GM12872 (cell line): ENCODE data around the gene STX11.

Experiments used
- TF ChIP-seq, protein P1 (sequence below): IDR thresholded peaks from 3 replicates; pipeline ENCODE4 v1.5.1; 2011; ENCODE audit warnings: low read depth, mild to moderate bottlenecking, low read length, moderate library complexity; ENCODE audit not compliant: insufficient read depth

Gene STX11

DNA sequence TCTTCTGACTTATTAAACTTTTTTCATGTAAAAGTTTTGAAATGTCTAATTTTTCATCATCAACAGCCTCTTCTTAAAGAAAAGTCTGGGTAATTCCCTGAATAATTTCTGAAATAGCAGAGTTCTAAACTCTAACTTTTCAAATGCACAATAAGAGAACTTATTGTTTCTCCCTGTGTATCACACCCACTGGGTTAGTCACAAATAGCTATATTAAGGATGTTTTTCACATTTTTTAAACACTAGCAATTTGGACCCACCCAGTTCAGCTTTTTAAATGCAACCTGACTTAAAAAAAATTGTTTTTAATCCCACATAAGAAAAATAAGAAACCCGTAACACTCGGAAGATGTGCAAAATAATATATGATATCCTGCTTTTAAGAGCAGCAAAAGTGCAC, 73.4 kb downstream of the STX11 start:
- TF ChIP-seq, protein P1, sequence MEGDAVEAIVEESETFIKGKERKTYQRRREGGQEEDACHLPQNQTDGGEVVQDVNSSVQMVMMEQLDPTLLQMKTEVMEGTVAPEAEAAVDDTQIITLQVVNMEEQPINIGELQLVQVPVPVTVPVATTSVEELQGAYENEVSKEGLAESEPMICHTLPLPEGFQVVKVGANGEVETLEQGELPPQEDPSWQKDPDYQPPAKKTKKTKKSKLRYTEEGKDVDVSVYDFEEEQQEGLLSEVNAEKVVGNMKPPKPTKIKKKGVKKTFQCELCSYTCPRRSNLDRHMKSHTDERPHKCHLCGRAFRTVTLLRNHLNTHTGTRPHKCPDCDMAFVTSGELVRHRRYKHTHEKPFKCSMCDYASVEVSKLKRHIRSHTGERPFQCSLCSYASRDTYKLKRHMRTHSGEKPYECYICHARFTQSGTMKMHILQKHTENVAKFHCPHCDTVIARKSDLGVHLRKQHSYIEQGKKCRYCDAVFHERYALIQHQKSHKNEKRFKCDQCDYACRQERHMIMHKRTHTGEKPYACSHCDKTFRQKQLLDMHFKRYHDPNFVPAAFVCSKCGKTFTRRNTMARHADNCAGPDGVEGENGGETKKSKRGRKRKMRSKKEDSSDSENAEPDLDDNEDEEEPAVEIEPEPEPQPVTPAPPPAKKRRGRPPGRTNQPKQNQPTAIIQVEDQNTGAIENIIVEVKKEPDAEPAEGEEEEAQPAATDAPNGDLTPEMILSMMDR = no peak

DNA sequence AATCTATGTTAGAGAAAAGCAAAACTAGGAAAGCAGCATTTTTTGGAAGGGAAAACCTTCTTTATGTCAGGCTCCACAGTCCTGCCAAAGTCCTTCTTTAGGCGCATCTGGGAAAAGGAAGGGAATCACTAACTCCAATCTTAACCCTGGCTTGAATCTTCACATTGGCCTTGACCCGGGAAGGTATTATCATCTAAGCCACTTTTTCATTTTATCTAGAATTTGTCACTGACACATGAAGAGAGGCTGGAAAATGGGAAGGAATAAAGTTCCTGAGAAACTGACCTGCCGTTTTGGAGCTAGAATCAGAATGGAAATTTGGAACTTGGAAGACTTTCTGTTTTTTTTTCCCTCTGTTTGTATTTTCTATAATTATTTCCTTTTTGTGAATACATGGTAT, 81.4 kb downstream of the STX11 start:
- TF ChIP-seq, protein P1 = no peak

DNA sequence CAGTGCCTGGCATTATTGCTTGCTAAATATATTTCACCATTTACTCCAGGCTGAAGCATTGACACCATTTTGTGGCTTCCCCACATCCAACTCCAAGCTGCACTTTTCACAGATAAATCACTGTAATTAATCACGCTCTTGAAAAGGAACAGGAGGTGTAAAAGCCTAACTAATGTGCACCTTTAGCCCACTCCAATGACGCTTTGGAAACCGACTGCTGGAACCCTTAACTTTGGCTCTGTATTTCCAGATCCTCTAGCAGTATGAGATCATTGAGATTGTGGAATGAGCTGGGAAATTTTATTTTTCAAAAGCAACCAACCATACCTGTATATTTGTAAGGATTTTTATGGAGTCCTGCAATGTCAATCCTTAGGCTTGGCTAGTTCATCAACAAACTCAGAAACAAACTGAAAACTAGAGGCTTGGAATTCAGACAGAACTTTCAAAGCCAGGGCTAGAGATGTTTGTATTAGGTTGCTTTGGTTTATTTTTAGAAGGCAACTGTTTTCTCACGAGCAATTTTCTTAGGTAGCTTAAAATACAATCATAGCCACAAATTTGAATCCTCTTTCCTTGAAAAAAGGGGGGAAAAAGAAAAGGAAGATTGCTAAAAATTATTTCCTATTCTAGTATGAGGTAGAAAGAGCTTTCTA, 82.0 kb downstream of the STX11 start:
- TF ChIP-seq, protein P1 = no peak

DNA sequence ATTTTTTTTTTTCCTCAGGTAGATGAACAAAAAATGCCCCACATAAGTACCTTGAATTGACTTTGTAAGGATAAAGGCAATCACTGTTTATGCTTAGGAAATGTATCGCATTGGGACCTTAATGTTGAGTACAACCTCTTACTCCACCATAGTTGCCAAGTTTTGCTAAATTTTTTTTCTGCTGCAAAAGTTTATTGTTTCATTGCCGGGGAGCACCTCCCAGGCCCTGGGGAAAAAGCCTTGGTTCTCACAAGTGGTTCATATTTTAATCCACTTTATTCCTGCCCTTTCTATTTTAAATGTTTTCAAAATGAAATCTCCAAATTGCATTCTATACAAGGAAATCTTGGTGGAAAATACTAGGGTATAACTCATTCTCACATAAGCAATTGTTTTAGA, 82.5 kb downstream of the STX11 start:
- TF ChIP-seq, protein P1 = no peak

DNA sequence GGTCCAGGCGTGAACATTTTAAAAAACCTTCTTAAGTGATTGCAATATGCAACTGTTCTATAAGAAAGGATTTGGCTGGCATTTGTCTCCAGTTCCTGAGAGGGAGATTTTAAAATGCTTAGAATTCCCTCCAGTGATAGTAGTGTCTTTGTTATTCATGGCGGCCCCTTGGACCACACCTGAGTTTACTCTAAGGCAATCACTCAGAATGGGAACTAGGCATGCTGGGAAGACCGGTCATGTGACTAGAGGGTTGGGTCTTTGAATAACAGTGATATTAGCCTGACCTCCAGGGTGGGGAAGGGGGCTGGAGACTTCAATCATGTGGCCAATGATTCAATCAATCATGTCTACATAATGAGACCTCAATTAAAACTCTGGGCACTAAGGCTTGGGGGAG, 84.1 kb downstream of the STX11 start:
- TF ChIP-seq, protein P1 = no peak

DNA sequence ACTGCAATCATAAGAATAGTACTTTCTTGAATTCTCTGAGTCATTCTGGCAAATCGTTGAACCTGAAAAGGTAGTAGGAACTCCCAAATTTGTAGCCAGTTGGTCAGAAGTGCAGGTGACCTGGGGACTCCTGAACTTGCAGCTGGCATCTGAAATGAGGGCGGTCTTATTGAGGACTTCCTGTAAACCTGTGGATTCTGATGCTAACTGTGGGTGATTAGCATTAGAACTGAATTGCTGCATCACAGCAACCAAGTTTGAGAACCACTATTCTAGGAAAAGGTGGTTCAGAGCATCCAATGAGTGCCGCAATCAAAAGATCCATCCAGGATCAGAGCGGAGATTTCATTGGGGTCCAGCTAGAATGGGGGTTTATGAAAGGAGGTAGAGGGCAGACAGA, 84.6 kb downstream of the STX11 start:
- TF ChIP-seq, protein P1 = no peak
